SK-N-MC (cell line): ENCODE data around the gene RASA3.

Experiments used
- EZH2 ChIP-seq: fragments of 200-600 bp; sonication (generic); IDR thresholded peaks from one replicate; pipeline ENCODE4 v1.6.1; 2017; ENCODE audit warnings: antibody characterized with exemption
- FOXP2 ChIP-seq: optimal IDR thresholded peaks from 2 replicates; pipeline ENCODE3; 2011; ENCODE audit warnings: mild to moderate bottlenecking, moderate library complexity; ENCODE audit not compliant: insufficient read depth; ENCODE audit errors: extremely low read length, control extremely low read depth
- POLR2AphosphoS5 ChIP-seq: IDR thresholded peaks from 2 replicates; pipeline ENCODE4 v1.6.1; 2012; ENCODE audit warnings: mild to moderate bottlenecking, low read depth, low read length, borderline replicate concordance

- TF ChIP-seq EZH2 (no peak), POLR2AphosphoS5 (no peak), FOXP2 (no peak)
These were observed 40.0 kb downstream of the RASA3 start for GRCh38 chr13:114092468-114092867.
